Measurements from ENCODE around the gene EPB41L4B. TPM values are rescaled to one million over a fixed set of nuclear protein-coding genes. Genes with fewer than 3 reads are reported as not detected.
A peak's percentile ranks its signal among the peaks of the same experiment; 100 is the strongest.
"Not testable (repeated sequence)": the region's sequence is repeated elsewhere in the genome, so short reads cannot be mapped to it uniquely, and the experiment has no call there.

The EPB41L4B gene
- total and polyA plus RNA-seq, 12 donors: 0.20 to 15.2 (median 4.4) TPM

DNA sequence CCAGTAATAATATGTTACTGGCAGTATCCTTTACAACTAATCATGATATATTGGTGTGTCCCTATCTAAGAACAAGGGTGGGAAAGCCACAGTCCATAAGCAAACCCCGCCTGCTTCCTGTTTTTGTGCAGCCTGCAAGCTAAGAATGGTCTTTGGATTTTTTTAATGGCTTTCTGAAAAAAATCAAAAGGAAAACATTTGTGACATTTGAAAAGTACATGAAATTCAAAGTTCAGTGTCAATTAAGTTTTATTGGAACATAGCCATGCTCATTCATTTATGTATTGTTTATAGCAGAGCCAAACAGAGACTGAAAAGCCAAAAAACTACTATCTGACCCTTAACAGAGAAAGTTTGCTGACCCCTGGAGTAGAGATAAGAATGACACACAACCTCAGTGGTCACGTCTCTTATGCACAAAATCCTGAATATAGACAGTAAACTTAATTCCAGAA, 188.3 kb downstream of the EPB41L4B start:
- Histone ChIP-seq H3K36me3 (no peaks in the 10 kb centered on the region), H3K27me3 (no peaks in the 10 kb centered on the region), H3K4me1 (peaks cover 0 to 12% (median 4%) of the 10 kb centered on the region in 9 donors), H3K4me3 (no peak overlapping the region), H3K27ac (peak overlapping the region in 1 of 10 donors; percentile 39), H3K9me3 (no peaks in the 10 kb centered on the region)
- ATAC-seq: peak in 3 of 8 donors; percentile 47 to 56 (median 53)
- TF ChIP-seq CTCF (IDR thresholded peaks at IDR 0.05): no peak
- DNase-seq: no peak
- WGBS, 2 donors: 48% methylated on average over 2 of the region's 2 CpGs
- intact Hi-C loops (cut with DNase I): no loop called here

GRCh38 chr9:109129470-109130197, 191.2 kb downstream of the EPB41L4B start:
- Histone ChIP-seq H3K4me3 (no peak overlapping the region), H3K9me3 (no peaks in the 10 kb centered on the region), H3K36me3 (no peaks in the 10 kb centered on the region), H3K4me1 (peaks cover 0 to 12% (median 4%) of the 10 kb centered on the region in 9 donors), H3K27me3 (no peaks in the 10 kb centered on the region), H3K27ac (no peak overlapping the region)
- intact Hi-C loops (cut with DNase I): no loop called here
- ATAC-seq (no peak), DNase-seq (no peak)
- WGBS, 2 donors: 86 to 91% methylated on average over 6 of the region's 6 CpGs
- TF ChIP-seq CTCF (IDR thresholded peaks at IDR 0.05): no peak

GRCh38 chr9:109126671-109127070, 194.2 kb downstream of the EPB41L4B start:
- ATAC-seq; intact Hi-C loops (cut with DNase I); H3K4me3 ChIP-seq; H3K27me3 ChIP-seq; DNase-seq; H3K27ac ChIP-seq; H3K9me3 ChIP-seq; H3K4me1 ChIP-seq; H3K36me3 ChIP-seq: not testable (repeated sequence)
- WGBS, 2 donors: 80 to 83% methylated on average over 4 of the region's 4 CpGs

GRCh38 chr9:109124121-109124520, 196.7 kb downstream of the EPB41L4B start:
- no peak for DNase-seq
- H3K4me1 ChIP-seq: peaks cover 0 to 8% (median 4%) of the 10 kb centered on the region in 9 donors
- no peak for ATAC-seq
- intact Hi-C loops (cut with DNase I): no loop called here
- no peak overlapping the region for H3K27ac ChIP-seq
- H3K9me3 ChIP-seq: no peaks in the 10 kb centered on the region
- 50 to 55% methylated on average over 2 of the region's 2 CpGs for WGBS, 2 donors
- no peak overlapping the region for H3K4me3 ChIP-seq
- H3K27me3 ChIP-seq: no peaks in the 10 kb centered on the region
- no peak for TF ChIP-seq CTCF (IDR thresholded peaks at IDR 0.05)
- H3K36me3 ChIP-seq: no peaks in the 10 kb centered on the region

Data from heart right ventricle (tissue), 16 donors.